T-helper 22 cell (primary cell): Measurements from ENCODE around the gene RIPPLY3.

ENCODE experiments used
- DNase-seq: peaks from one replicate; pipeline ENCODE4 v3.0.0-alpha.2; 2020; ENCODE audit warnings: low read depth

The RIPPLY3 gene

DNA sequence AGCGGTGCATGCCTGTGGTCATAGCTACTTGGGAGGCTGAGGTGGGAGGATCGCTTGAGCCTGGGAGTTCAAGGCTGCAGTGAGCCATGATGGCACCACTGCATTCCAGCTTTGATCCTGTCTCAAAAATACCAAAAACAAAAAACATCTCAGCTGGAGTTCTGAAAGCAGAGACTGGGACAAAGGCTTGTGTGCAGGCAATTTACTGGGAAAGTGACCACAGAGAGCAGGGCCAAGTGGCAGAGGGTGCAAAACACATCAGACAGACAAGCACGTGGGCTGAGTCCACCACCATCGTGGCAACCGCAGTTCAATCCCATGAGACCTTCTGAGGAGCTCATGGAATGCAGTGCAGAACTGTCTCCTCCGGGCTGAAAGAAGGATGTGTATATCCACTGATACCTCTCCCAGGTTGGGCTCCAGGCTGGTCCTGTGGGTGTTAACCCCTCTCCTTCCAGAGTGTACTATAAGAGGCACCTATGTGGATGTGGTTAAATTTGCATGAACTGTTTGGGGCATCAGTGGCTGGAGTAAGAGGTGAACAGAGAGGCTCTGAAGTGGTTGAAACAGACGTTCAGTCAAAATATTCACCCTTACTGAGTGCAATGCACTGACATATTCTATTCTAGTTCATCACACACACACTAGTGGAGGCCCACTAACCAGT, 55.6 kb downstream of the RIPPLY3 start:
- DNase-seq = no peak

DNA sequence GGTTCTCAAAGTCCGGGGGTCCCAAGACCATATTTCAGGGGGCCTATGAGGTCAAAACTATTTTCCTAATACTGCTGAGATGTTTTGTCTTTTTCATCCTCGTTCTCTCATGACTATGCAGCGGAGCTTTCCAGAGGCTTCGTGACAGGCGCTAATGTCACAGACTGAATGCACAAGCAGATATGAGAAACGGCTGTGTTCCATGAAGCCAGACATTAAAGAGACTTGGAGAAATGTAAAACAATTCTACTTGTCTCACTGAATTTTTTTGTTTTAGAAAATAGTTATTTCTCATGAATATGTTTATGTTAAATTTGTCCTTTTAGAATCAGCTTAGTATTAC, 56.1 kb downstream of the RIPPLY3 start:
- no peak for DNase-seq

DNA sequence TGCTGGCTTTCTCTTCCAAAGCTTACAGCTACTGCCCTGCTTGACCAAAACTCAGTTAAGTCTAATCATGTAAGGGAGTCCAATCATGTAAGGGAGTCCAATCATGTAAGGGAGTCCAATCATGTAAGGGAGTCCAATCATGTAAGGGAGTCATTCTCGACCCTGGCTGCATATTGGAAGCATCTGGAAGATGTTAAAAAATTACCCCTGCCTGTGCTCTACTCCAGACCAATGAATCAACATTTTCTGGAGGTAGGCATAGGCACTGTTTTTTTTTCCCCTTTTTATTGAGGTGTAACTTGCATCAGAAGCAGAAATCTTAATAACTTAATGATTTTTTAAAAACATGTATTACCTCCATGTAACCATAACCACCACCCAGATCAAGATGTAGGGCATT, 56.9 kb downstream of the RIPPLY3 start:
- no peak for DNase-seq

DNA sequence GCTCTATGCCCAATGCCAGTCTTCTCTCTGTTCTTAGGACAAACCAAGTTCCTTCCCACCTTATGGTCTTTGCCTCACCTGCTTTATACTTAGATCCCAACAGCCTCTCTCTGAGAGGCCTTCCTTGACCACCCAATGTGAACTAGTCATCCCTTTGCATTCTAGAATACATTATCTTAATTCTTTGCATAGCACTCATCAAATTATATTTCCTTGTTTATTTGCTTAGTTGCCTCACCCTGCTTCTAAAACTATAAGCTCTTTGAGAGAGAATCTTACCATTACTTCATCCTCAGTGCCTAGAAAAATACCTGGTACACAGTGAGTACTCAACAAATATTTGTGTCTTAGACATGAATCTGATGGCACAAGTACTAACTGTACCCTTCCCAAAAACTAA, 58.3 kb downstream of the RIPPLY3 start:
- no peak for DNase-seq

DNA sequence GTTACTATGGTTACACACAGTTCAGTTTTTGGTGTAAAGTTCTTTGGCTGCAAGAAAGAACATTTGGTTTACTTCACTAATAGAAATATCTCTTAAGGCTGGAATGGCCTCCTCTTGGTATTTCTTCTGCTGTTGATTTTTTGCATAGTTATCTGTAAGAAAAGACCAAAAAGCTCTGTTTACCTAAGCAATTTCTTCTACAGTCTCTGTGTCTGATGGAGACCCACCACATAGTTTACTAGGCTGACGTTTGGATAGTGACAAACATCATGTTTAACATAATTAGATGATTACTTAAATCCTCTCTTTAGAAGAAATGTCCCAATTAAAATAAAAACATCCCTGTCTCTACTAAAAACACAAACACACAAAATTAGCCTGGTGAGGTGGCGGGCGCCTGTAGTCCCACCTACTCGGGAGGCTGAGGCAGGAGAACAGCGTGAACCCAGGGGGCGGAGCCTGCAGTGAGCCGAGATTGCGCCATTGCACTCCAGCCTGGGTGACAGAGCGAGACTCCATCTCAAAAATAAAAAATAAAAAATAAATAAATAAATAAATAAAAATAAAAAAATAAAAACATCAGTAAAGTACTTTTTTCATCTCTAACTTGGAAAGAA, 59.2 kb downstream of the RIPPLY3 start:
- no peak for DNase-seq
